Measurements from ENCODE around the gene APLF. TPM values are rescaled to one million over a fixed set of nuclear protein-coding genes. Genes with fewer than 3 reads are reported as not detected.
"Not testable (repeated sequence)": the region's sequence is repeated elsewhere in the genome, so short reads cannot be mapped to it uniquely, and the experiment has no call there.

APLF gene
- total RNA-seq, 1 donor from 2014 or later: 3.3 TPM

GRCh38 chr2:68521037-68521436 lies 53.7 kb downstream of the APLF start:
- no peak for DNase-seq (ENCODE audit: extremely low read depth, low read depth, low spot score)

- DNase-seq (ENCODE audit: extremely low read depth, low read depth, low spot score): not testable (repeated sequence)
Observed at GRCh38 chr2:68526943-68527342, 59.6 kb downstream of the APLF start.

GRCh38 chr2:68527343-68528081 lies 60.1 kb downstream of the APLF start:
- not testable (repeated sequence) for DNase-seq (ENCODE audit: extremely low read depth, low read depth, low spot score)

- not testable (repeated sequence) for DNase-seq (ENCODE audit: extremely low read depth, low read depth, low spot score)
Observed at GRCh38 chr2:68529156-68529555, 61.8 kb downstream of the APLF start.

- DNase-seq (ENCODE audit: extremely low read depth, low read depth, low spot score): not testable (repeated sequence)
Observed at GRCh38 chr2:68529651-68530050, 62.3 kb downstream of the APLF start.

GRCh38 chr2:68536000-68536399 lies 68.6 kb downstream of the APLF start:
- DNase-seq (ENCODE audit: extremely low read depth, low read depth, low spot score): no peak

GRCh38 chr2:68537011-68537410 lies 69.6 kb downstream of the APLF start:
- DNase-seq (ENCODE audit: extremely low read depth, low read depth, low spot score): no peak

- DNase-seq (ENCODE audit: extremely low read depth, low read depth, low spot score): no peak
Observed at GRCh38 chr2:68537809-68538208, 70.4 kb downstream of the APLF start.

GRCh38 chr2:68544811-68545210 lies 77.4 kb downstream of the APLF start:
- DNase-seq (ENCODE audit: extremely low read depth, low read depth, low spot score): no peak

- no peak for DNase-seq (ENCODE audit: extremely low read depth, low read depth, low spot score)
Observed at GRCh38 chr2:68548396-68548795, 81.0 kb downstream of the APLF start.

GRCh38 chr2:68553098-68553497 lies 85.7 kb downstream of the APLF start:
- no peak for DNase-seq (ENCODE audit: extremely low read depth, low read depth, low spot score)

- not testable (repeated sequence) for DNase-seq (ENCODE audit: extremely low read depth, low read depth, low spot score)
Observed at GRCh38 chr2:68555425-68556206, 88.2 kb downstream of the APLF start.

GRCh38 chr2:68556381-68556780 lies 89.0 kb downstream of the APLF start:
- DNase-seq (ENCODE audit: extremely low read depth, low read depth, low spot score): no peak

GRCh38 chr2:68558576-68558975 lies 91.2 kb downstream of the APLF start:
- no peak for DNase-seq (ENCODE audit: extremely low read depth, low read depth, low spot score)

- DNase-seq (ENCODE audit: extremely low read depth, low read depth, low spot score): no peak
Observed at GRCh38 chr2:68559692-68560091, 92.3 kb downstream of the APLF start.

- no peak for DNase-seq (ENCODE audit: extremely low read depth, low read depth, low spot score)
Observed at GRCh38 chr2:68560545-68560944, 93.2 kb downstream of the APLF start.

- no peak for DNase-seq (ENCODE audit: extremely low read depth, low read depth, low spot score)
Observed at GRCh38 chr2:68561372-68561771, 94.0 kb downstream of the APLF start.

- DNase-seq (ENCODE audit: extremely low read depth, low read depth, low spot score): no peak
Observed at GRCh38 chr2:68562934-68563333, 95.5 kb downstream of the APLF start.

- DNase-seq (ENCODE audit: extremely low read depth, low read depth, low spot score): no peak
Observed at GRCh38 chr2:68564426-68564825, 97.0 kb downstream of the APLF start.

GRCh38 chr2:68565273-68565672 lies 97.9 kb downstream of the APLF start:
- DNase-seq (ENCODE audit: extremely low read depth, low read depth, low spot score): no peak

- no peak for DNase-seq (ENCODE audit: extremely low read depth, low read depth, low spot score)
Observed at GRCh38 chr2:68565858-68566257, 98.5 kb downstream of the APLF start.

GRCh38 chr2:68566362-68566761 lies 99.0 kb downstream of the APLF start:
- no peak for DNase-seq (ENCODE audit: extremely low read depth, low read depth, low spot score)
